Measurements from ENCODE around the gene ITPKB.

ITPKB gene

DNA sequence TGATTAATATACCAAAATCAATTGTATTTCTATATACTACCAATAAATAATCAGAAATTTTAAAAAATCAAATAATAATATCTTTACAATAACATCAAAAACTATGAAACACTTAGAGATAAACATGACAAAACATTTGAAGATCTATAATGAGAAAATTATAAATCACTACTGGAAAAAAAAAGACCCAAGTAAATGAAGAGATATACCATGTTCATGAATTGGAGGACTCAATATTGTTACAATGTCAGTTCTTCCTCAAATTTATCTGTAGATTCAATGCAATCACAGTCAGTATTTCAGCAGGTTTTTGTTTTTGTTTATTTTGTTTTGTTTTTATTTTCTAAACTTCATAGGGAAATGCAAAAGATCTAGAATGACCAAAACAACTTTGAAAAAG is 4.2 kb upstream of the ITPKB start:
- H3K4me3 ChIP-seq (ENCODE audit: low read depth, low read length) = no peak overlapping the region

DNA sequence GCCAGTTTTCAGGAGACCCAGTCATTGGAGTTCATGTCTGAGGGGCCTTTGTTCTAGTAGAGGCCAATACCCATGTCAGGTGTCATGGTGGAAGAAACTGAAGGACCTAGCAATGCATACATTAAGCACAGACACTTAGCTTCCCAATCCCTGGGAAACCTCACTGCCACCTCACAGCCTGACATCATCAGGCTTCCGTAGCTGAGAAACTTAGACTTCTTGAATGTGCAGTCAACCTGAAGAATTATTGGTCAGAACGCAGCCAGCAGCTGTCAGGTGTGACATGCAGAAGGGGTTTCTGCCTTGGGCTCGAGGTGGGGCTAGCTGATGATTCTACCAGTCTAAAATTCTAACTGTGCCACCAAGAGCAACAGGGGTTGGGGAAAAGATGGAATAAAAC is 1.9 kb upstream of the ITPKB start:
- H3K4me3 ChIP-seq (ENCODE audit: low read depth, low read length) = no peak overlapping the region
- TF ChIP-seq, protein P1, sequence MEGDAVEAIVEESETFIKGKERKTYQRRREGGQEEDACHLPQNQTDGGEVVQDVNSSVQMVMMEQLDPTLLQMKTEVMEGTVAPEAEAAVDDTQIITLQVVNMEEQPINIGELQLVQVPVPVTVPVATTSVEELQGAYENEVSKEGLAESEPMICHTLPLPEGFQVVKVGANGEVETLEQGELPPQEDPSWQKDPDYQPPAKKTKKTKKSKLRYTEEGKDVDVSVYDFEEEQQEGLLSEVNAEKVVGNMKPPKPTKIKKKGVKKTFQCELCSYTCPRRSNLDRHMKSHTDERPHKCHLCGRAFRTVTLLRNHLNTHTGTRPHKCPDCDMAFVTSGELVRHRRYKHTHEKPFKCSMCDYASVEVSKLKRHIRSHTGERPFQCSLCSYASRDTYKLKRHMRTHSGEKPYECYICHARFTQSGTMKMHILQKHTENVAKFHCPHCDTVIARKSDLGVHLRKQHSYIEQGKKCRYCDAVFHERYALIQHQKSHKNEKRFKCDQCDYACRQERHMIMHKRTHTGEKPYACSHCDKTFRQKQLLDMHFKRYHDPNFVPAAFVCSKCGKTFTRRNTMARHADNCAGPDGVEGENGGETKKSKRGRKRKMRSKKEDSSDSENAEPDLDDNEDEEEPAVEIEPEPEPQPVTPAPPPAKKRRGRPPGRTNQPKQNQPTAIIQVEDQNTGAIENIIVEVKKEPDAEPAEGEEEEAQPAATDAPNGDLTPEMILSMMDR (IDR thresholded peaks at IDR 0.05; ENCODE audit: borderline replicate concordance, insufficient read depth, low read depth, low read length) = no peak

More for the DNA sequence above, 4.2 kb upstream of the ITPKB start:
- TF ChIP-seq, protein P1 (IDR thresholded peaks at IDR 0.05; ENCODE audit: borderline replicate concordance, insufficient read depth, low read depth, low read length) = no peak

DNA sequence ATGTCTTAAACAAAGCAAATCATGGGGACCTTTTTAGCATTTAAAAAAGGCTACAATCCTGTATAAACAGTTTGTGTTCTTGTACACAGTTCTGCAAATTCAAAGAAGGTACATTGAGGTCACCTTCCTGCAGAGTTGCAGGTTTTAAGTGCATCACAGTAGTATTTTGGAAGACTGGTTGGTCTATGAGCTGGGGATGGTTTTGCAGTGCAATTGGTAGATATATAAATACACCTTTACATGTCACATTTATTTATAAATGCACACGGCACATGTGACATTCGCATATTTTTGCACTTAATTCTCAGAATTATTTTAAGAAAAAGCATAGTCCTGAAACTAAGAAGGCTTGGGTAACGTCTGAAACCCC is 599 bp upstream of the ITPKB start:
- TF ChIP-seq, protein P1 (IDR thresholded peaks at IDR 0.05; ENCODE audit: borderline replicate concordance, insufficient read depth, low read depth, low read length) = no peak
- H3K4me3 ChIP-seq (ENCODE audit: low read depth, low read length) = peak overlapping the region; percentile 95

DNA sequence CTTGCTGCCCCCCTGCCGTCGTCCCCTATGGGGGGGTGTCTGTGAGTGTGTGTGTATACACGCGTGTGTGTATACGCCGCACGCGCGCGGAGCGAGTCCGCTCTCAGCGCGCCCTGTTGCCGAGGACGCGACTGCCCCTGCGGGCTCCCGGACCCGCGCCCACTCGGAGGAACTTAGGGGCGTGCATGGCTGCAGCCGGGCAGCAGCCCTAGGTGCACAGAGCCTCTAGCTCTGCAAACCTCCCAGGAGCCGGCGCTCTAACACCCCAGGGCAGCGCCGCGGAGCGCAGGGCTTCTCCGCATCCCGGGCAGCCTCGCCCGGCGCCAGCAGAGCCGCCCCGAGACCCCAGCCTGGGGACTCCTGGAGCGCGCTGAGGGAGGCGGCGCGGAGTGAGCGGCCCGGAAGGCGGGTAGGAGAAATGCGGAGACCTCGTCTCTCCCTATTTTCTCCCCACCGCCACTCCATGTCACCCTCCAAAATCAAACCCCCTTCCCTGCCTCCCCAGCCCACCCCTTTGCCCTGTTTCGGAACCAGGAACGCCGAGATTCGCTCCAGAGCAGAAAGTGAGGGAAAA is 574 bp downstream of the ITPKB start:
- TF ChIP-seq, protein P1 (IDR thresholded peaks at IDR 0.05; ENCODE audit: borderline replicate concordance, insufficient read depth, low read depth, low read length) = peak; percentile 17; the same call in 1 of the 2 replicates
- H3K4me3 ChIP-seq (ENCODE audit: low read depth, low read length) = peak overlapping the region; percentile 95

DNA sequence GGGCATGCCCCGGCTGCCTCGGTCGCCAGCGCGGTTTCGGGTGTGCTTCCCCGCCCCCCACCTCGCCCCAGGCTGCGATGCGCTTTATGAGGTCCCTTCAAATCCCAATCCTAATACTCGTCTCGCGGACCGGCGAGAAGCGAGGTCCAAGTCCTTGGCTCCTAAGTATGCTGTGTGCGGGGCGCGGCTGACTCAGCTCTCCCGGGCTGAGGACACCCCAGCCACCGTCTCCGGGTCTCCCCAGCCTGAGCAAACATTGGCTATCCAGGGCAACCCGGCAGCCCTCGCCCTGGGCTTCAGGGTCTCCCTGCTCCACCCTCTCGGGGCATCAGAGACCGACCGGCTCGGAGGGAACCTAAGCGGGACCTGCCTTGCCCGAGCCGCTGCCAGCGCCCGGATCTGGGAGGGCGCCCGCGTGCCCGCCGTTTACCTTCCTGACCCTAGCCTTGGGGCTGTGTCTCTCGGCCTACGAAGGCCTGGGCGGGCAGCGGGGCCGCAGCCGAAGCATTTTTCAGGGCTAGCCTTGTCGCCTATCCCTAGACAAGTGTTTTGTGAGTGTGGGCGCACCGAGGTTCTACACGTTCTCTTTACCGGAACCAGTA is 1.2 kb downstream of the ITPKB start:
- peak overlapping the region; percentile 95 for H3K4me3 ChIP-seq (ENCODE audit: low read depth, low read length)
- TF ChIP-seq, protein P1 (IDR thresholded peaks at IDR 0.05; ENCODE audit: borderline replicate concordance, insufficient read depth, low read depth, low read length) = no peak

DNA sequence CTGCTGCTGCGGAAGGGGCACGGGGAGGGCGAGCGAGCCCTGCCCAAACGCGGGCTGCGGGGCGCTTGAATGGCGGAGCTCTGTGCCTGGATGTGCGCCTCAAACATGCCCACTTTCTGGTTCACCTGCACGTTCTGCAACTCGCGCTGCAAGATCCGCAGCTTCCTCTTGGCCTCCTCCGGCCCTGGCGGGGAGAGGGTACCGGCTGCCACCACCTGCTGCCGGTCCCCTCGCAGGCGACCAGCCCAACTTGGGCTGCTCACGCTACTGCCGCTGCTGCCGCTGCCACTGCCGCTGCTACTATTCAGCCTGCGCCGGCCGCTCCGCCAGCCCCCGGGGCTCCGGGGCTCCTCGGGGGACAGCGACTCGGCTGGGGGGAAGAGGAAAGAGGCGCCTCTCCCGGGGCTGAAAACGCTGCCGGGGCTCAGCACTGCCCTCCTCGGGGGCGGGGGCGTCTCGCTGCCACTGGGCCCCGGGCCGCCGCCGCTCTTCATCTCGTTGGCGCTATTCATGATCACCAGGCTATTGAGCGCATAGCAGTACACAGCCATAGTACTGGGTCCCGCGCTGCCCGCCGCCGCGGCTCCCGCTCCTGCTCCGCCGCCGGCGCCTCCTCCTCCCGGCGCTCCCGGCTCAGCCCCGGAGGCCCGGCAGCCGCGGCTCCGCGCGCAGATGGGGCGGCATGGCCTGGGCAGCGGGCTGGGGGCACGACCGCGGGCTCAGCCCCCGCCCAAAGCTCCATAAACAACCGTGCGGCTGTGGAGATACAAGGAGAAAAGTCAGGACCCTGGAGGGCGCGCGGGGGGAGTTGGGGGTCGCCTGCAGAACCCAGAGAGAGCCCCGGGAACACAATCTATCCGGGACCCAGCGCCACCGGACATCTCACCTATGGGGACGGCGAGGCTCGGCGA is 1.9 kb downstream of the ITPKB start:
- TF ChIP-seq, protein P1 (IDR thresholded peaks at IDR 0.05; ENCODE audit: borderline replicate concordance, insufficient read depth, low read depth, low read length) = 0 out of 2 replicates have a peak, but pooled peaks have one; percentile 29
- H3K4me3 ChIP-seq (ENCODE audit: low read depth, low read length) = peak overlapping the region; percentile 95
